ENCODE results near the gene THOC6. TPM values are rescaled to one million over a fixed set of nuclear protein-coding genes. Genes with fewer than 3 reads are reported as not detected.

THOC6 gene
- total RNA-seq, 1 experiment from 2014 or later = 68.2 TPM

- Histone ChIP-seq H3K56ac (ENCODE audit: insufficient read length, low read depth, low read length) (no peak overlapping the region), H2BK20ac (ENCODE audit: low read depth, low read length, poor library complexity, severe bottlenecking) (no peak overlapping the region), H2BK15ac (ENCODE audit: low read depth, low read length) (no peak overlapping the region), H2BK12ac (ENCODE audit: insufficient read length, low read depth, low read length) (no peak overlapping the region), H3K4me1 (ENCODE audit: insufficient read depth, low read length) (no peaks in the 10 kb centered on the region), H2BK5ac (ENCODE audit: insufficient read length, low read length) (no peak overlapping the region), H4K5ac (ENCODE audit: insufficient read length, low read depth, low read length) (no peak overlapping the region), H4K8ac (replicated peaks; ENCODE audit: insufficient read length, low read depth, low read length) (no peak overlapping the region), H3K23ac (ENCODE audit: insufficient read length, low read depth, low read length) (no peak overlapping the region), H2BK120ac (ENCODE audit: low read depth, low read length, poor library complexity, severe bottlenecking) (no peak overlapping the region), H3K79me1 (ENCODE audit: insufficient read depth, low read depth, low read length, poor library complexity, severe bottlenecking) (no peaks in the 10 kb centered on the region), H3K4ac (ENCODE audit: low read depth, low read length) (no peak overlapping the region), H3K27ac (ENCODE audit: insufficient read length, low read depth, low read length) (no peak overlapping the region), H3K18ac (ENCODE audit: insufficient read length, low read depth, low read length) (no peak overlapping the region), H2AFZ (ENCODE audit: low read length) (no peak overlapping the region), H4K20me1 (ENCODE audit: control insufficient read depth, insufficient read depth, insufficient read length) (peaks cover 3% of the 10 kb centered on the region), H3K9ac (ENCODE audit: extremely low read depth, insufficient read length, low read length) (no peak overlapping the region), H3K4me2 (ENCODE audit: insufficient read depth, insufficient read length, low read length) (no peak overlapping the region), H3K27me3 (ENCODE audit: insufficient read depth, low read length) (no peaks in the 10 kb centered on the region), H3K14ac (ENCODE audit: insufficient read depth, low read length) (no peak overlapping the region), H3K79me2 (ENCODE audit: insufficient read depth, low read length) (no peaks in the 10 kb centered on the region), H4K91ac (ENCODE audit: insufficient read length, low read depth, low read length) (no peak overlapping the region), H2AK5ac (ENCODE audit: insufficient read length, low read length) (no peak overlapping the region), H3K9me3 (ENCODE audit: control insufficient read depth, low read depth, low read length) (no peaks in the 10 kb centered on the region), H3T11ph (ENCODE audit: low read length) (no peak overlapping the region), H3K23me2 (ENCODE audit: insufficient read length, low read depth, low read length, poor library complexity, severe bottlenecking) (no peaks in the 10 kb centered on the region)
- no CpG with 5 or more reads among the region's 33 CpGs for WGBS (ENCODE audit: extremely low coverage, insufficient read length, low lambda C conversion rate)
- no peaks in the 10 kb centered on the region for H3K9me3 Mint-ChIP-seq
- DNase-seq = no peak
- peaks cover 11 to 35% (median 31%) of the 10 kb centered on the region in 3 experiments; a peak in 6 of 7 replicates for H3K36me3 Mint-ChIP-seq (ENCODE audit: insufficient read depth in 1 of 3, low read depth in 3 of 3)
- TF ChIP-seq CTCF (conservative IDR thresholded peaks at IDR 0.05) = no peak
- H3K27ac Mint-ChIP-seq = no peak overlapping the region
- peak overlapping the region in 1 of 2 experiments; percentile 2; a peak in 2 of 5 replicates for H3K4me3 Mint-ChIP-seq
- peaks cover 19% of the 10 kb centered on the region for H3K27me3 Mint-ChIP-seq (ENCODE audit: low read depth)
- H3K4me1 Mint-ChIP-seq = peaks cover 12 to 33% of the 10 kb centered on the region in 2 experiments
These were observed 6.7 kb downstream of the THOC6 start for GRCh38 chr16:3030222-3031212.

Measured in H9 (cell line).